Suprapubic skin (tissue), 4 donors: Measurements from ENCODE around the gene MRC2. TPM values are rescaled to one million over a fixed set of nuclear protein-coding genes. Genes with fewer than 3 reads are reported as not detected.
"Not testable (repeated sequence)": the region's sequence is repeated elsewhere in the genome, so short reads cannot be mapped to it uniquely, and the experiment has no call there.

Experiments used
- DNase-seq, 2 donors: peaks; one replicate each; pipeline ENCODE4 v3.0.0-alpha.2; 2019; ENCODE audit warnings: low spot score in 2 of 2
- H3K27ac ChIP-seq: fragments of 200-600 bp; sonication (generic); one replicate; pipeline ENCODE4 v1.5.1; 2019
- H3K27me3 ChIP-seq: fragments of 200-600 bp; sonication (generic); one replicate; pipeline ENCODE4 v1.5.1; 2019
- H3K36me3 ChIP-seq: fragments of 200-600 bp; sonication (generic); one replicate; pipeline ENCODE4 v1.5.1; 2019
- H3K4me1 ChIP-seq: fragments of 200-600 bp; sonication (generic); one replicate; pipeline ENCODE4 v1.5.1; 2019
- H3K4me3 ChIP-seq: fragments of 200-600 bp; sonication (generic); one replicate; pipeline ENCODE4 v1.5.1; 2019; ENCODE audit warnings: mild to moderate bottlenecking
- H3K9me3 ChIP-seq: fragments of 200-600 bp; sonication (generic); one replicate; pipeline ENCODE4 v1.5.1; 2019
- EP300 ChIP-seq: sonication (generic); formaldehyde crosslinking; IDR thresholded peaks from one replicate; pipeline ENCODE4 v1.6.1; 2017; ENCODE audit warnings: antibody characterized with exemption
- POLR2A ChIP-seq, 2 donors: fragments of 450-650 bp; IDR thresholded peaks; one replicate each; pipeline ENCODE4 v1.6.1; 2017; ENCODE audit warnings: antibody characterized with exemption in 2 of 2, mild to moderate bottlenecking in 2 of 2, moderate library complexity in 2 of 2
- POLR2AphosphoS5 ChIP-seq, 3 donors: sonication (generic); formaldehyde crosslinking; IDR thresholded peaks; one replicate each; pipeline ENCODE4 v1.6.1; 2017; ENCODE audit warnings: antibody characterized with exemption in 3 of 3
- WGBS: methylation state at CpG from one replicate; pipeline ENCODE4 v1.1.5; 2018; 5-methylcytosine and 5-hydroxymethylcytosine counted together
- total RNA-seq, 4 donors: library from RNA; depleted of rRNA; stranded (reverse); fragments of >200 nt; gene quantifications; one replicate each; pipeline ENCODE4 v1.1.0, GENCODE V29; 2016
- TF ChIP-seq, protein P1 (sequence below), 2 donors: fragments of 200-600 bp in 1 of 2; fragments of 450-650 bp in 1 of 2; sonication (generic) in 1 of 2; IDR thresholded peaks; one replicate each; pipeline ENCODE4 v1.5.1; 2016 to 2019; ENCODE audit warnings: antibody characterized with exemption in 2 of 2, mild to moderate bottlenecking in 1 of 2, moderate library complexity in 1 of 2

Gene MRC2
- total RNA-seq, 4 donors from 2014 or later = 31.4 to 55.2 (median 37.1) TPM

DNA sequence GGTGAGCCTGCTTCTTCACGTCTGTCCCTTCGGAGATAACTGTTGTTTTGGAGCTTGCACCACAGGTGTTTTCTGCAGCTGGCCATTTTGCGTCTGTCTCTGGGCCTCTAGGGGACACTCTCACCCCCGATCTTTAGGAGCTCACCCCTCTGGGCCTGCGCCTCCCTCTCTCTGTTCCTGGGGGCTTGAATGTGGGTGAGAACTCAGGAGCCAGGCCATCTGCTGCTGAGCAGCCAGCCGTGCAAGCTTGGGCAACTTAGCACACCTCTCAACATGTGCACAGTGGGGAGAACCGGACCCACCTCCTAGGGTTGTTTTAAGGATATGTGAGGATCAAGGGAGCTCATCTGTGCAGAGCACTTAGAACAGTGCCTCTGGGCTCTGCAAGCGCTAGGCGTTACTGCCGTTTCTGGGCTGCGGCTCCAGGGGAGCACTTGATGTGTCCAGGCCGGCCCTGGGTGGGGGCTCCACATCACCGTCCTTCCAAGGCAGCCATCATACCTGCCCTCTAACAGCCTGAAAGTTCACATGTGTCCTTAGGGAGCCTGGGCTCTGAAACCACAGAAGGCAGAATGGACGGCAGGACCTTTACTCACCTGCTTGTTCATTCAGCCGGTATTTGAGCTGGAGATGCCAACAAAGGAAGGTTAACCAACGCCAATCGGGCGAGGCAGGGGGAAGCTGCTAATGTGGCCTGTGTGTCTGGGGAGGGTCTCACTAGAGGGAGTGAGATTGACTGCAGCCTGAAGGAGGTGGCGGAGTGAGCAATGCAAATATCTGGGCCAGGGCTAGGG is 66.3 kb downstream of the MRC2 start:
- 52% methylated on average over 19 of the region's 19 CpGs for WGBS
- no peaks in the 10 kb centered on the region for H3K9me3 ChIP-seq
- TF ChIP-seq EP300 = no peak
- TF ChIP-seq POLR2A (IDR thresholded peaks at IDR 0.05) = no peak
- TF ChIP-seq, protein P1, sequence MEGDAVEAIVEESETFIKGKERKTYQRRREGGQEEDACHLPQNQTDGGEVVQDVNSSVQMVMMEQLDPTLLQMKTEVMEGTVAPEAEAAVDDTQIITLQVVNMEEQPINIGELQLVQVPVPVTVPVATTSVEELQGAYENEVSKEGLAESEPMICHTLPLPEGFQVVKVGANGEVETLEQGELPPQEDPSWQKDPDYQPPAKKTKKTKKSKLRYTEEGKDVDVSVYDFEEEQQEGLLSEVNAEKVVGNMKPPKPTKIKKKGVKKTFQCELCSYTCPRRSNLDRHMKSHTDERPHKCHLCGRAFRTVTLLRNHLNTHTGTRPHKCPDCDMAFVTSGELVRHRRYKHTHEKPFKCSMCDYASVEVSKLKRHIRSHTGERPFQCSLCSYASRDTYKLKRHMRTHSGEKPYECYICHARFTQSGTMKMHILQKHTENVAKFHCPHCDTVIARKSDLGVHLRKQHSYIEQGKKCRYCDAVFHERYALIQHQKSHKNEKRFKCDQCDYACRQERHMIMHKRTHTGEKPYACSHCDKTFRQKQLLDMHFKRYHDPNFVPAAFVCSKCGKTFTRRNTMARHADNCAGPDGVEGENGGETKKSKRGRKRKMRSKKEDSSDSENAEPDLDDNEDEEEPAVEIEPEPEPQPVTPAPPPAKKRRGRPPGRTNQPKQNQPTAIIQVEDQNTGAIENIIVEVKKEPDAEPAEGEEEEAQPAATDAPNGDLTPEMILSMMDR (IDR thresholded peaks at IDR 0.05) = no peak
- no peak for TF ChIP-seq POLR2AphosphoS5 (IDR thresholded peaks at IDR 0.05)
- no peaks in the 10 kb centered on the region for H3K27me3 ChIP-seq
- DNase-seq = no peak
- no peak overlapping the region for H3K4me3 ChIP-seq
- peaks cover 20% of the 10 kb centered on the region for H3K36me3 ChIP-seq
- H3K4me1 ChIP-seq = peaks cover 31% of the 10 kb centered on the region
- no peak overlapping the region for H3K27ac ChIP-seq

DNA sequence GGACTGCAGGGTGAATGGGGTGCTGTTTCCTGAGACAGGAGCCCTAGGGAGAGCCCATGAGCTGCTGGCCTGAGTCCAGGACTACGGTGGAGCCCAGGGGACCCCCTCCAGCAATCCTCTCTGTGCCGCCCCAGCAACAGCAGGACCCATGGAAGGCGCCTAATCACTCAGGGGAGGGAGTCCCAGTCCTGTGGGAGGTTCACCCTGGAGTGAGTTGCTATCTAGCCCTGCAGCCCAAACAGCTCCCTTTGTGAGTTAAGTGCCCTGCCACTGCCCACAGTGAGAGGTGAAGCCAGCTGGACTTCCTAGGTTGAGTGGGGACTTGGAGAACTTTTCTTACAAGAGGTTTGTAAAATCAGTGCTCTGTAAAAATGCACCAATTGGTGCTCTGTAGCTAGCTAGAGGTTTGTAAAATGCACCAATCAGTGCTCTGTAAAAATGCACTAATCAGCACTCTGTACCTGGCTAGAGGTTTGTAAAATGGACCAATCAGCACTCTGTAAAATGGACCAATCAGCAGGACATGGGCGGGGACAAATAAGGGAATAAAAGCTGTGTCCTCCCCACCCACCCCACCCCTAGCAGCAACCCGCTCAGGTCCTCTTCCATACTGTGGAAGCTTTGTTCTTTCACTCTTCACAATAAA is 67.7 kb downstream of the MRC2 start:
- Histone ChIP-seq H3K36me3 (peaks cover 16% of the 10 kb centered on the region), H3K4me1 (peaks cover 31% of the 10 kb centered on the region)
- WGBS = 88% methylated on average over 4 of the region's 5 CpGs
- not testable (repeated sequence) for H3K27me3 ChIP-seq, DNase-seq, H3K4me3 ChIP-seq, H3K27ac ChIP-seq, H3K9me3 ChIP-seq

DNA sequence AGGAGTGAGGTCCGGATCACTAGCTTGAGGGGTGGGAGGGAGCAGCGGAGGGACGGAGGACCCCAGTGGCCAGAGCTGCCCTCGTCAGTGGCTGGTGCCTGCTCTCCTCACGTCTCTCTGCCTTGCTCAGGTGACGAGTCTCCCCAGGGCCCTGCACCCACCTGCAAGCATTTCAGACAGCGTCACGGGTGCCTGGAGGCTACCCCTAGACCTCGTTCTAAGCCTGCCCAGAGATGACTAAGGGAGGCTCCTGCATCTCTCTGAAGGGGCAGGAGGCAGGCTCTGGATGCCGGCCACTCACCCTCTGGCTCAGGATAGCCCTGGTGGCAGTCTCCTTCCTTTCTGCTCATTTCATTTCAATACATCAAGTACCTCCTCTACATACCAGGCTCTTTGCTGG is 68.8 kb downstream of the MRC2 start:
- WGBS = 79% methylated on average over 10 of the region's 10 CpGs
- Histone ChIP-seq H3K36me3 (peaks cover 7% of the 10 kb centered on the region), H3K4me1 (peaks cover 31% of the 10 kb centered on the region), H3K4me3 (no peak overlapping the region), H3K27ac (no peak overlapping the region), H3K9me3 (no peaks in the 10 kb centered on the region), H3K27me3 (no peaks in the 10 kb centered on the region)
- DNase-seq = no peak
- TF ChIP-seq POLR2AphosphoS5 (IDR thresholded peaks at IDR 0.05) (no peak), EP300 (no peak), POLR2A (IDR thresholded peaks at IDR 0.05) (no peak)
- TF ChIP-seq, protein P1 (IDR thresholded peaks at IDR 0.05) = no peak

DNA sequence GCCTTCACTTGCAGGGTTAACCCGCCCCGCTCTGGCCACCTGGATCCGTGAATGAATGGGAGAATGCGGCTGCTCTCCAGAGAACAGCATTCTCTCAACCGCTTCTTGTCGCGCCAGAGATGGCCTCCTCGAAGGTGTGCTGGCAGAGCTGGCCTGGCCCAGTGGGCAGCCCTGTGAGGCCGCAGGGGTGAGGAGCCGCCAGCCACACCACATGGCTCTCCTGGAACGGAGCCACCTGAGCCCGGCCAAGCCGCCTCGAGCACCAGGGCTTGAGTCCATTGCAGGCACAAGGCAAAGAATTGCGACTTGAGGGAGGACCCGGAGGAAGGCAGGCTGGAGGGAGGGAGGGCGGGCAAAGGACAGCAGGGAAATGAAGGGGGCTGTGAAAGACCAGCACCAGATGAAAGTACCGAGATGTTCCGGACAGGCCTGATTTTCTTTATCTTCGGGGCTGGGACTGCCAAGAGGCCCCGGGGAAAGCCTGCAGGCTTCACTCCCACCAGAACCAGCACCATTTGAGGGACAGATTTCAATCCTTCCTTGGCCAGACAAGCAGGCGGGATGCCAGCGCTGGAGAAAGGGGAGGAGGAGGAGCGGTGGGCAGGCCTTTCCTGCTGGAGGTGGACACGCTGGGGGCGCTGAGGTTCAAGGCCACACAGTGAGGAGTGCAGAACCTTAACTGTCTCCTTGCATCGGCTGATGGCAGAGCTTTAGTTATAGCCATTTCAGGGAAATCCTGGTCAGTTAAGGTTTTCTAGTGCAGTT is 69.4 kb downstream of the MRC2 start:
- Histone ChIP-seq H3K27me3 (no peaks in the 10 kb centered on the region), H3K9me3 (no peaks in the 10 kb centered on the region), H3K36me3 (peaks cover 4% of the 10 kb centered on the region), H3K4me3 (no peak overlapping the region), H3K4me1 (peaks cover 31% of the 10 kb centered on the region), H3K27ac (no peak overlapping the region)
- TF ChIP-seq EP300 (no peak), POLR2AphosphoS5 (IDR thresholded peaks at IDR 0.05) (no peak), POLR2A (IDR thresholded peaks at IDR 0.05) (no peak)
- TF ChIP-seq, protein P1 (IDR thresholded peaks at IDR 0.05) = no peak
- 68% methylated on average over 23 of the region's 27 CpGs for WGBS
- DNase-seq = peak in 1 of 2 donors; percentile 56

DNA sequence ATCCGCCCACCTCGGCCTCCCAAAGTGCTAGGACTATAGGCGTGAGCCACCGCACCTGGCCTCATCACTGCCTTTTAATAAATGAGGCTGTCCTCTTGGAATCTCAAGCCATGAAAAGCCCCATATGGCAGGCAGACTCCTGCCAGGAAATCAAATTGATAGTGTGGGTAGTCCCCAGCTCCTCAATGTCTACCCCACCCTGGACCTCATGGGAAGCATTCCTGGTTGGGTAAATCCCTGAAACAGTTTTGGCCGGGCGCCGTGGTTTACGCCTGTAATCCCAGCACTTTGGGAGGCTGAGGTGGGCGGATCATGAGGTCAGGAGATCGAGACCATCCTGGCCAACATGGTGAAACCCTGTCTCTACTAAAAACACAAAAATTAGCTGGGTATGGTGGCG is 71.0 kb downstream of the MRC2 start:
- 74% methylated on average over 8 of the region's 11 CpGs for WGBS
- not testable (repeated sequence) for DNase-seq, H3K27me3 ChIP-seq, H3K4me3 ChIP-seq, H3K36me3 ChIP-seq, H3K27ac ChIP-seq, H3K9me3 ChIP-seq
- peaks cover 27% of the 10 kb centered on the region for H3K4me1 ChIP-seq
